Measurements from ENCODE around the gene EHF. TPM values are rescaled to one million over a fixed set of nuclear protein-coding genes. Genes with fewer than 3 reads are reported as not detected.
A peak's percentile ranks its signal among the peaks of the same experiment; 100 is the strongest.

EHF gene
- total and polyA plus RNA-seq, 8 donors: 9.9 to 53.1 (median 13.9) TPM

DNA sequence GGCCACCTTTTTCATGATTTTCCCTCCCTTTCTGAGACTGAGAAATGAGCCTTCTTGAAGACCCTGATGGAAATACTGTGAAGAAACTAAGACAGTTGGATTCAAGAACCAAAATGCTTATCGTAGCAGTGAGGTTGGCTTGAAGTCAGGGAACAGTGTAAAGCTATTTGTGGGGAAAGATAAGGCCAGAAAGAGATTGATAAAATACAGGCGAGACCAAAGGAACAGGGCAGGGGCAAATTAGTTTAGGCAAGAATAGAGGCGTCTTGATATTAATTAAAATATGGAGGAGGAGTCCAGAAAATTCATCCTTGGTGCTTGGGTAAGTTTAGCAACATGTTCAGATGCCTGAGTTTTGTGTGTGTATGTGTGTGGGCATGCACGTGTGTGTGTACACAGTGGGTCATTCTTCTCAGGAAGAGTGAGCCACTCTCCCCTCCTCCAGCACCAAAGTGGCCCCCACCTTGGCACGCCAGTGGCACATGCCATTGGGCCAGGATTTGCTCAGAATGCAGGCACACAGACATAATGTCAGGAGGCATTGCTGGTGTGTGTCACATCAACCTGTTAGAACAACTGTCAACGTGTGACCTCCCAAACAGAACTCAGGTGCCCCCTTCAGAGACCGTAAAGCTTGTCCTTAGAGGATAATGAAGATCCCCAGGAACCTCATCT lies 3.9 kb upstream of the EHF start:
- Histone ChIP-seq H3K4me3 (no peak overlapping the region), H3K27ac (no peak overlapping the region), H3K9me3 (no peaks in the 10 kb centered on the region), H3K4me1 (peaks cover 0 to 17% of the 10 kb centered on the region in 2 donors), H3K27me3 (no peaks in the 10 kb centered on the region), H3K36me3 (no peaks in the 10 kb centered on the region)
- DNase-seq (no peak), ATAC-seq (no peak)
- TF ChIP-seq, protein P1, sequence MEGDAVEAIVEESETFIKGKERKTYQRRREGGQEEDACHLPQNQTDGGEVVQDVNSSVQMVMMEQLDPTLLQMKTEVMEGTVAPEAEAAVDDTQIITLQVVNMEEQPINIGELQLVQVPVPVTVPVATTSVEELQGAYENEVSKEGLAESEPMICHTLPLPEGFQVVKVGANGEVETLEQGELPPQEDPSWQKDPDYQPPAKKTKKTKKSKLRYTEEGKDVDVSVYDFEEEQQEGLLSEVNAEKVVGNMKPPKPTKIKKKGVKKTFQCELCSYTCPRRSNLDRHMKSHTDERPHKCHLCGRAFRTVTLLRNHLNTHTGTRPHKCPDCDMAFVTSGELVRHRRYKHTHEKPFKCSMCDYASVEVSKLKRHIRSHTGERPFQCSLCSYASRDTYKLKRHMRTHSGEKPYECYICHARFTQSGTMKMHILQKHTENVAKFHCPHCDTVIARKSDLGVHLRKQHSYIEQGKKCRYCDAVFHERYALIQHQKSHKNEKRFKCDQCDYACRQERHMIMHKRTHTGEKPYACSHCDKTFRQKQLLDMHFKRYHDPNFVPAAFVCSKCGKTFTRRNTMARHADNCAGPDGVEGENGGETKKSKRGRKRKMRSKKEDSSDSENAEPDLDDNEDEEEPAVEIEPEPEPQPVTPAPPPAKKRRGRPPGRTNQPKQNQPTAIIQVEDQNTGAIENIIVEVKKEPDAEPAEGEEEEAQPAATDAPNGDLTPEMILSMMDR (IDR thresholded peaks at IDR 0.05): no peak
- intact Hi-C loops (cut with DNase I): no loop called here

DNA sequence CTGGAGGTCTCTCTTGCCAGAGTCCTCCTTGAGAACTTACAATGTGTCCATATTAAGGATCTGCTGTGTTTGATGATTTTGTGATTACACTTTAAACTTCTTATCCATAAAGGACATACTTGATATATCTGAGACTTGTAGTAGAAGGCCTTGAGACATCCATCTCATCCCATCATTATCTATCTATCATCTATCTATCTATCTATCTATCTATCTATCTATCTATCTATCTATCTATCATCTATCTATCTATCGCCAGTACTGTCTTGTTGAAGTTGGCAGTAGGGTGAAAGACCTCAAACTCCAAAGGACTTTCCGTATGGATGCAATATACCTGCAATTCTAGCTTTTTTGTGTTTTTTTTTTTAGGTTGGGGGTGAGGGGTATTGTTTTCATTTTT lies 2.5 kb upstream of the EHF start:
- H3K4me1 ChIP-seq: peaks cover 0 to 14% of the 10 kb centered on the region in 2 donors
- intact Hi-C loops (cut with DNase I): no loop called here
- no peaks in the 10 kb centered on the region for H3K9me3 ChIP-seq
- no peak overlapping the region for H3K27ac ChIP-seq
- DNase-seq (no peak), ATAC-seq (no peak)
- TF ChIP-seq, protein P1 (IDR thresholded peaks at IDR 0.05): no peak
- no peak overlapping the region for H3K4me3 ChIP-seq
- H3K27me3 ChIP-seq: no peaks in the 10 kb centered on the region
- no peaks in the 10 kb centered on the region for H3K36me3 ChIP-seq

DNA sequence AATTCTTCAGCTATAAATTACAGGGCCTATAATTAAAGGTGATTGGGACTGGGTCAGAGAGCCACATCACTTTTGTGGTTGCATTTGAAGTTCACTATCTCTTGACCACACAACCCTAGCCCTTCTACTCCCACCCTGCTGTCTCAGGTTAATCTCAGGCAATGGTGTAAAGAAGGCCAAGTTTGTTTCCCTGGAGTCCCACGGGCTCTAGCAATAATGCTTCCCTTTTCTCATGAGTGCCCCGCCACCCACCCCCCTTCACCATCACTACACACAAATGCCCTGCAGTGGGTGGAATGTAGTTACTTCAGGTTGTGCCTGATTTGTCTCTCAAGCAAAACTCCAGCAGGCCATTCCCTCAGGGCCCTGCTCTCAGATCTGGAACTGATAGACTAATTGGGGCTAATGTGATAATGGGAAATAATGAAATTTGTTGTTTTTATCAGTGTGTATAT lies 1.8 kb upstream of the EHF start:
- no peaks in the 10 kb centered on the region for H3K27me3 ChIP-seq
- H3K4me3 ChIP-seq: no peak overlapping the region
- intact Hi-C loops (cut with DNase I): no loop called here
- peaks cover 0 to 7% of the 10 kb centered on the region in 2 donors for H3K4me1 ChIP-seq
- H3K9me3 ChIP-seq: no peaks in the 10 kb centered on the region
- ATAC-seq (no peak), DNase-seq (no peak)
- H3K36me3 ChIP-seq: no peaks in the 10 kb centered on the region
- TF ChIP-seq, protein P1 (IDR thresholded peaks at IDR 0.05): no peak
- H3K27ac ChIP-seq: no peak overlapping the region

DNA sequence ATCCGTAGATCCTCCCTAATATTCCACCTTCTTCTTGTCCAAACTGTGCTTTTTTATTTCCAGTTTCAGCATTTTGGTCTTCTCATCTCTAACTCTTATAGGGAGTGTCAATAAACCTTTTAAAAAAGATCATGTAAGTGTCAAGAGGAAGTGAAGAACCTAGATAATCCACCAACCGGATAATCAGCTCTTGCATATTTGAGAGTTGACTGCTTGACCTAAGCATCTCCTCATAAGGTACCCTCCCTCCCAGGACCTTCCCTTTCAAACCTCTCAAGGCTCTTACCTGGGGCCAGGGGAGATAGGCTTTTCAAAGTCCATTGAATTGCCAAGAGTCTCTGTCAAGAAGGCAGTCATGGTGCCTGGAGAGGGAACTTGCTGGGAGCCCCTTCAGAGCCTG lies 691 bp upstream of the EHF start:
- no peak overlapping the region for H3K4me3 ChIP-seq
- H3K9me3 ChIP-seq: no peaks in the 10 kb centered on the region
- peak overlapping the region in 1 of 2 donors; percentile 33 for H3K27ac ChIP-seq
- no peaks in the 10 kb centered on the region for H3K36me3 ChIP-seq
- no peaks in the 10 kb centered on the region for H3K27me3 ChIP-seq
- no peaks in the 10 kb centered on the region for H3K4me1 ChIP-seq
- TF ChIP-seq, protein P1 (IDR thresholded peaks at IDR 0.05): no peak
- DNase-seq (no peak), ATAC-seq (no peak)
- intact Hi-C loops (cut with DNase I): no loop called here

DNA sequence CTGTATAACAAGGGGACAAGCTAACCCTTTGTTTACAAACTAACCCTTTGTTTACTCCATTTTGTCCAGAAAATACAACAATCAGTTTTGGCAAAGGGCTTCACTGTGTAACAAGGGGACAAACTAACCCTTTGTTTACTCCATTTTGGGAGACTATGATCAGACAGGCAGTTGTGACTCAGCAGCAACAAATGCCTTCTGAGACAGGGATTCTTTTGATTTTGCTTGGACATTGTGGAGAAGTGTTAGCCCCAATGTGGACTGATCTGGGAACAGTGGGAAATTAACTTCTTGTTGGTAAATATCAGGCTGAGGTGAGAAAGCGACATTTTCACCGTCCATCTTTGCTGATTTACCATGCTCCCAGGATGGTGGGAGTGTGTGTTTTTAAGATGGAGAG lies 983 bp downstream of the EHF start:
- TF ChIP-seq, protein P1 (IDR thresholded peaks at IDR 0.05): no peak
- H3K4me3 ChIP-seq: peak overlapping the region; percentile 15 to 34
- intact Hi-C loops (cut with DNase I): no loop called here
- no peaks in the 10 kb centered on the region for H3K9me3 ChIP-seq
- H3K27me3 ChIP-seq: no peaks in the 10 kb centered on the region
- H3K36me3 ChIP-seq: no peaks in the 10 kb centered on the region
- no peak for DNase-seq
- ATAC-seq: peak; percentile 9
- peak overlapping the region; percentile 57 to 70 for H3K27ac ChIP-seq
- H3K4me1 ChIP-seq: no peaks in the 10 kb centered on the region

All from left lung (tissue), 10 donors.